Activated T-cell treated with anti-CD3 and anti-CD28 coated beads for 48 hours (primary cell): ENCODE measurements around the gene SLC4A3.
"Not testable (repeated sequence)": the region's sequence is repeated elsewhere in the genome, so short reads cannot be mapped to it uniquely, and the experiment has no call there.

Source experiments
- DNase-seq: peaks from one replicate; pipeline ENCODE4 v3.0.0-alpha.2; 2020; ENCODE audit warnings: low read depth

Gene SLC4A3

DNA sequence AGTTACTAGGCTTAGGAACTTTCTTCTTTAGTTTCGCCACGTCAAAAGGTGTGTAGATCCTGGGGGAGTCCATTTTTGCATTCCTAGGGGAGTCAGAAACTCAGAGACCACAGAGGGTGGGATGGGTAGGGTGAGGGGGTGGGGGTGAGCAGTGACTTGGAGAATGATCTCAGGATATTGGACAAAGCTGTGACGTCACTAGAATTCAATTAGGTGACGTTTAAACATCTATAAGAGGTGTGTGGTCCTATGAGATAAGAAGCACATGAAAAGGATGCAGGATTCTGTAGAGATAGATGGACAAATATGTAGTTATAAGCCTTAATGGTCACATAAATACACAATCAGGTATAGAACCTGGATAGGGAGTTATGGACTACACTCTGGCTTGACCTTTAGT is 21.5 kb downstream of the SLC4A3 start:
- DNase-seq, result no peak

DNA sequence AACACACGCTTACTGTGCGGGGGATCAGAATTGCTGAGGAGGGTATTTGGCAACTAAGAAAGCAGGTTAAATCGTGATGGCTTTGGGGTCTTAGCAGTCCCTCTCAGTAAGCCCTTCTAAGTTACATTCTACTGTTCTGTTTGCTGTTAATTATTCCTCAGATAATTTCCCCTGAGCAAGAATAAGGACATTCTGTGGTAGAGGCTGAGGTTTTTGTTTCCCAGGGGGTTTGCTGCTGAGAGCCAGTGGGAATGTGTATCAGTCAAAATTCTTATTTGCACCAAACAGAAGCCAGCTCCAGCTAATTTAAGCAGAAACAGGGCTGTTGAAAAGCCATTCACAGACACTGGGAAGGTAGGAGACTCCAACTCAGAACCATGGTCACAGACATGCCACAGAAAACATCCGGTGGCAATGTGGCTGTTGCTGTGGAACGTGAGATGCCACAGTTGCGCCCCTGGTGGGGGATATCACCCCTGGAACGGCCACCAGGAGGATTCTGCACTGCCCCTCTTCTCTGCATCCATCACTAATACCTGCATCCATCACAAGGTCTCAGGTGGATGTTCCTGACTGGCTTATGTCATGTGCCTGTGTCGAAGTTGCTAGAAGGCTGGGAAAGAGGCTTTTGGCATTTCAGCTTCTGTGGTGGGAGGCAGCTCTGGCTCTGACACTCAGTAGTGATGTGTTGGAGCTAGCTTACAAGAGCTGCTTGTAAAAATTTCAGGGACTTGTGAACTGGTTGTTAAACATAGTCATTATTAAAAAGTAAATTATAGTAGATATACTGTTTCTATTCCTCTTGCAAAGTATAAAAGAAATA is 23.2 kb downstream of the SLC4A3 start:
- DNase-seq, result no peak

DNA sequence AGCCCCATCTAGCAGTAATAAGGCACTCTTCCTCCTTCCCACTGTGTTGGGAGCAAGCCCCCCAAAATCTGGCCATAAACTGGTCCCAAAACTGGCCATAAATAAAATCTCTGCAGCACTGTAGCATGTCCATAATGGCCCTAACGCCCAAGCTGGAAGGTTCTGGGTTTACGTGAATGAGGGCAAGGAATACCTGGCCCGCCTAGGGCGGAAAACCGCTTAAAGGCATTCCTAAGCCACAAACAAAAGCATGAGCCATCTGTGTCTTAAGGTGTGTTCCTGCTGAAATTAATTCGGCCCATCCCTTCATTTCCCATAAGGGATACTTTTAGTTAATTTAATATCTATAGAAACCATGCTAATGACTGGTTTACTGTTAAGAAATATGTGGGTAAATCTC is 24.2 kb downstream of the SLC4A3 start:
- DNase-seq, result not testable (repeated sequence)

DNA sequence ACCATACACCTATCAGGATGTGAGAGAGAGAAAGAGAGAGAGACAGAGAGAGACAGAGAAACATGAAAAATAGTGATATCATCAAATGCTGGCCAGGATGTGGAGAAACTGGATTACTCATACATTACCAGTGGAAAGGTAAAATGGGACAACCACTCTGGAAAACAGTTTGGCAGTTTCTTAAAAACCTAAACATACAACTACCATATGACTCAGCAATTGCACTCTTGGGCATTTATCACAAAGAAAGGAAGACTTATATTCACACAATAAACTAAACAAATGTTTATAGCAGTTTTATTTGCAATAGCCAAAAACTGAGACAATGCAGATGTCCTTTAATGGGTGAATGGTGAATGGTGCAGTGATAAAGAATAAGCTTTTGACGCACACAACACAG is 29.1 kb downstream of the SLC4A3 start:
- DNase-seq, result no peak

DNA sequence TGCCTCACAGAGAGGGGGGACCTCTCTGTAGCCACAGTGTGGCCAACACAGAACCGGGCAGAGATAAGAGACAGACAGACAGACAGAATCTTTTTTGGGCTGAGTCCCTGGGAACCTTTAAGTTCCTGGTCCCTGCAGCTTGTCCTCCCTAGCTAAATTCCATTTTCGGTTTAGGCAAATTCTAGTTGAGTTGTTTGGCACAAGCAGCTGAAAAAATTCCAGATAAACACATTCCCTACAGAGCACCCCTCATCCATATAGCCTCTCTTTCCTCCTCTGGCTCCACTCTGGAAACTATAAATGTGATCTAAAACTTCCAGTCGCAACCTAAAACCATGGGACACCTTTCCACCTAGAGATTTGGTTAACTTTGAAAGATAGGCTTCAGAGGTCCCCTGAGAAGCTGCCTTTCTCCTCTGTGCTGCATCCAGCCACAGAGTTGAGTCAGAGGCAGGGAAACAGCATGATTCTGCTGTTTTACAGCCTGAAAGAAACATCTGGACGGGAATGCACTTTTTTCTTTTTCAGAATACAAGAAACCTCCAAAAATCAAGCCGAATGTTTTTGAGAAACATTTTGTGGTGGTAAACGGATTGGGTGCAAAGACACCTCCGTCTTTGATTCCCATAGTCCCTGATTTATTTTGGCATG is 30.9 kb downstream of the SLC4A3 start:
- DNase-seq, result no peak

DNA sequence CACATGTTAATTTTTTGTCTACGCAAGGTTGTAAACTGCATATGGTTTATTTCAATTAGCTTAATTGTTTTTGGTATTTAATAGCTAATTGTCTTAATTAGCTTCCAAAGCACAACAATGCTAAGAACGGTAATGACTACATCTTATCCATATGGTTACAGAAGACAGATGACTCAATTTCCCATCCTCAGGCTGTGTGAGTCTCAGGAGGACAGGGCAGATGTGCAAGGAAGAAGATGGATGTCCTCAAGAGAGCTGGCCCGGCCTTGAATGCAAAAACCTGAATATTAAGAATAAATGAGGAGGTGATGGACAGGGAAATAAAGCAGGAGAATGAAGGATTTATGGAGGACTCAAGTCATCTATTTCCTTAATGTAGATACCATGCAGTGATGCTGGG is 31.4 kb downstream of the SLC4A3 start:
- no peak for DNase-seq

DNA sequence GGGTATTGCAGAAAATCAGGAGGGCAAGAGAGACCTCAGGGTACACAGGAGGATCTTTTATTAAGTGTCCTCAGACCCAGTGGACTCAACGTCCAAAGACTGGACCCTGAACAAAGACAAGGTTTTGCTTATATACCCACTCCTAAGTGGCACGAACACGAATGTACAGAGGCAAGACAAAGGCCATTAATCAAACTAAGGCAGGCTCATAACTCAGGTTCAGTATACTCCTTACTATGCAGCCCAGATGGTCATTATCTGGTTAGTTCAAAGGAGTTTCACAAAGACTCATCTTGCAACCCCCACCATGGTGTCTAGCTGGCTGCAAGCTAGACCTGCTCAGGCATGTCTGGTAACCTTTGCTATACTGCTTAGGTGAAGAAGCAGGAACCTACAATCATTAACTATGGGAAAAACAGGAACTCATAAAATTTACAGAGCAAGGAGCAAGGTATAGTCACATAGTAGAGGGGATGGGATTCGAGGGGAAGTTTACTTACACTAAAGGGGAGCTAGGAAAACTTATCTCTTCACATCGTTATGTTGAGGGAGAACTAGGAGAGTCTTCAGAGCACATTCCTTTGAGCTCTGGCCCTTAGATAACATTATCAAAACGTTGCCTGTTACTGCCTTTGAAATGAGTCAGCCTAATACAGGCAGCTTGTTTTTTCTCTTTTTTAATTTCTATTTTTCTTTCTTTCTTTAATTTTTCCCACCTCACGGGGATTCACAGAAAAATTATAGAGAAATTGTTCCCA is 33.9 kb downstream of the SLC4A3 start:
- no peak for DNase-seq

DNA sequence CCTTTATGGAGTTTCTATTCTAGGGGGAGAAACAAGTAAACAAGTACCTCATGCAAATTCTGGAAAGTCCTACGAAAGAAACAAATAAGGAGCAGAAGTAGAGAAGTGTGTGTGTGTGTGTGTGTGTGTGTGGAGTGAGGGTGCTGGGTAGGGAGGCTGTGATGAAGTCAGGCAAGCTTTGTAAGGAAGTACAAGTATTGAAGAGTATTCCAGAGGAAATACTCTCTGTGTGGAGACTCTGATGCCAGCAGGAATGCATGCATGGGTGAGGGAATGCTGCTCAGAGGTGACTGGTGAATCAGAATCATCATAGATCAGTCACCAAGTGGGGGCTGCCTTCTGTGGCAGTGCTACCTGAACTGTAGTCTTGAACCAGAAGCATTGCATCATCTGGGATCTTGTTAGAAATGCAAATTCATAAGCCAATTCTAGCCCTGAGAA is 34.5 kb downstream of the SLC4A3 start:
- no peak for DNase-seq

DNA sequence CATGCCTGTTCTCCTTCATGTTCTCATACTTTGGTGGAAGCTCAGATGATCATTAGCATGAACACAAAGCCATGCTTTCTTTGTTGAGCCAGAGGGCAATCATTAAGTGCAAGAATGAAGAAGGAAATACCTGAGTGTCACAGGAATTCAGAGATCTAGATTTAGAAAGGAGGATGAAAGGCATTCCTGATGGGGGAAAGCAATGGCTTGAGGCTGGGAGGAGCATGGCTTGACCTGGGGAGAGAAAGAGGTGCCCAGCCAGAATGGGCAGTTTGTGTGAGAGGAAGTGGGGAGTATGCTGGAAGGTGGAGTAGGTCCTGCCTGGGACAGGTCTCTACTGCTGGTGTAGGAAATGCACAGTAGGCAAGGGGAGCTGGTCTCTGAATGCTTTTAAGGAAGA is 35.1 kb downstream of the SLC4A3 start:
- no peak for DNase-seq

DNA sequence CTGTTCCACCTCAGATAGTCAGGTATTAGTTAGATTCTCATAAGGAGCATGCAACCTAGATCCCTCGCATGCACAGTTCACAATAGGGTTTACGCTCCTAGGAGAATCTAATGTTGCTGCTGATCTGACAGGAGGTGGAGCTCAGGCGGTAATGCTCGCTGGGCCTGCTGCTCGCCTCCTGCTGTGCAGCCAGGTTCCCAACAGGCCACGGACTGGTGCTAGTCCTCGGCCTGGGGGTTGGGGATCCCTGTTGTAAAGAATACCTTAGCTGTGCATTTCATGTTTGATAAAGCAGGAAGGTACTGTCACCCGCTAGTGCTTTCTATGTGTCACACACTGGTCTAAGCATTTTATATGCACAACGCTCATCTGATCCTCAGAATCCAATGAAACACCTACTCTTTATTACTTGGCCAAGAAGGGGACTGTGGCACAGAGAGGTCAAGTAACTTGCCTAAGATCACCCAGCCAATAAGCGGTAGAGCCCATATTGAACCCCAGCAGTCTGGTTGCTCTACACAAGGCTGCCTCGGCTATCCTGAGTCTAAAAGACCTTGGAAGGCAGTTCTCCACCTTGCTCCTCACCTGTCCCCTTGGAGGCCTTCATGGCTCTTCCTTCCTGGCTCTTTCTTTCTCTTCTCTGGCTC is 35.8 kb downstream of the SLC4A3 start:
- DNase-seq, result no peak

DNA sequence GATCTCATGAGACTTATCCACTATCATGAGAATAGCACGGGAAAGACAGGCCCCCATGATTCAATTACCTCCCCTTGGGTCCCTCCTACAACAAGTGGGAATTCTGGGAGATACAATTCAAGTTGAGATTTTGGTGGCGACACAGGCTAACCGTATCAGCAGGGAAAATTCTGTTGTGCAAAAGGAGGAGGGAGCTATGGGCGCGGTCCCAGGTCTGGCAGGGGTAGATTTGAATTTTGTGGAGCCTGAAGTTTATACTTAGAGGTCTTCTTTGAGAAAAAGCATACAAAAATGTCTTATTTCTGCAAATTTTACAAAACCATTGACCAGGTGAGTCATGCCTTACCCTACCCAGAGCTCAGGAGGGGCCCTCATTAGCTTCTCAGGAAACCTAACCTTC is 36.6 kb downstream of the SLC4A3 start:
- no peak for DNase-seq

DNA sequence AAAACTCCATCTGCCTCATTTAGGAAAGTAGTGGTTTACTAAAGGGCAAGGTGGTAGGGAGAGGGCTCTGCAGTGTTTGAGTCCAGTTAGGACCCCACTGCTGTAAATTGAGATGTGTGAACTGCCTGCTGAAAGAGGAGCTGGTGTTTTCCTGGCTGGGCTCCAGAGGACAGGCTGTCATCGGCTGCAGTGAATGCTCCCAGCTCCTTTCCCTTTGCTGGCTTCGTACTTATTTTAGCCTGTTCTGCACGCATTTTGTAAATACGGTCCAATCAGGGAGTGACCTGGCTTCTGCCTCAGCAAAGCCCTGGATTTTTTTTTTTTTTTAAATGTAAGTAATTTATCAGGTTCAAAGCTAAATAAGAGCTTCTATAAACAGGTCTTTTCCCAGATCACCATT is 37.5 kb downstream of the SLC4A3 start:
- DNase-seq, result no peak

DNA sequence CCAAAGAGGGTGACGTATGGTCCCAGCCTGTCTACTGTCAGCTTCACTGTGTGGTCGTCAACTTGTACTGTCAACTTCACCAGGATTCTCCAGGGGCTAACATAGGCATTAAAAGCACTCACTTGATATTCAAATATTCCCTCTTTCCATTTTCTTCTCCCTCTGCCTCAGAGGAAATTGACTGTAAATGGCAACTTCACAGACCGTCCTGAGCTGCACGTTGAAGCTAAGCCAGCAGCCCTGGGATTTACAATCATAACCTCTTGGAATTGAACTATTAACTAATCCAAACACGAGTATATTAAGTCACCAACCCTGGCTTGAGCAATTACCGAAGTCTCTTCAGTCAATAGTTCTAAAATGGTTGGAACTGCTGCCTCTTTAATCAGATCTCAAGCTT is 38.5 kb downstream of the SLC4A3 start:
- no peak for DNase-seq

DNA sequence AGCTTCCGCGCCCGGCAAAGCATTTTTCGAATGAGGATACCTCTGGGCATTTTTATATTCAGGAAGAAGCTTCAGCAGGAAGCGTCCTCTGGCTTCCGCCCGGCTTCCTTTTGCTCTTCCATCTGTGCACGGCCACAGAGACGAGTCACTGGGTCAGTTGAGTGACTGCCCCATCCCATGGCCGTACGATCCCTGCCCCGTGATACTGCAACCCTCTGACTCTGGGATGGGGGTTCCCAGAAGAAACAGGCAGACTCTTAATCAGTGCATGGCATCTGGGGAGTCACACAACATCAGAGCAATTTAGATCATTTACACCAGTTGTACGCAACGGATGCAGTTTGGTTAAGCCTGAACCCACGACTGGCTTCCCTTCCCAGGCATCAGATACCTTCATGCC is 40.9 kb downstream of the SLC4A3 start:
- no peak for DNase-seq

DNA sequence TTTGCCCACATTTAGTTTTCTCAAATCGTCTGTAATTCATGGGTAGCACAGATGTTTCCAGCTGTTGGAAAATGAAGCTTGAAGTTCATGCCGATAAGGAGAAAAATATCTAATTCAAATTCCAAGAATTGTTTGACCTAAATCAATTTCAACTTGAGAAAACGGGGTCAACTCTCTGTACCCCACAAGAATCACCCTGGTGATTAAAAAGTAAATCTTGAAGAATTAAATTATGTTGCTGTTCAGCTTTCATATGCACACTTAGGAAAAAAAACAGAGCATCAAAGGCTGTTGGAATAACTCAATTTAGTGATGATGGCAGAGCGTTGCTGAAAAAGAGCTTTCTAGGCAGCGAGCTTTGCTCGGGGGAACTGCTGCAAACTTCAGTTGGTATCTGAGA is 43.0 kb downstream of the SLC4A3 start:
- no peak for DNase-seq

DNA sequence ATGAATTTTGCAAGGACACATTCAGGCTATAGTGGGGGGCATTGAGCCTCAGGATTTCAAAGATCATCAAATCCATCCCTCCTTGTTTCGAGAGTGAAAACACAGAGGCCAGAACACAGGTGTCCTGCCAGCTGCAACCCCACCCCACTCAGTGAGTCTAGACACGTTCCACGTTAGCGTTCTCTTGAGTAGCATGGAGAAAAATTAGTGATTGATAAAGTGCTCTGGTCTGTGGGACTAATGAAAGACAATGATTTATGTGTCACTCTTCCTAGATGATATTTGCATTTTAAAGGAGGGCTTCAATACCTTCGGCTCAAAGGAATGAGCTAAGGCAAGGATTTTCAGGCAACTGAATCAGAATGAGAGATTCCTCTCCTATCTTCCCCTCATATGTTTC is 43.8 kb downstream of the SLC4A3 start:
- no peak for DNase-seq

DNA sequence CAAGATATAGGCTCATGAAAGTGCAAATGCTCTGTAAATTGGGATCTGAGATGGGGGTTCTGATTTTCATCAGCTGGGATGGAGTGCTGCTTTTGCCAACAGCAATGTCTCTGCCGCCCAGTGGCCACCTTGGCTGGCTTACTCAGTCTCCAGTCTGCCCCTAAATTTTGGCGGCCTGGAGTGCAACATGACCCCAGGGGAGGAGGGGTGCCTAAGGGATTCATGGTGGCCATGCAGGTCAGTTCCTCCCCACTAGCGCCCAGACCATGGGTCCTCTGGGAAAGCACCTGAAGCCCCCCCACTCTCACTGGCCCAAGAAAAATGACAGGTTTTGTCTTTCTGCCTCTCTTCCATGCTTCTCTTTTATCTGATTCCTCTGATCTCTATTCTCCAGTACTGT is 45.0 kb downstream of the SLC4A3 start:
- no peak for DNase-seq

DNA sequence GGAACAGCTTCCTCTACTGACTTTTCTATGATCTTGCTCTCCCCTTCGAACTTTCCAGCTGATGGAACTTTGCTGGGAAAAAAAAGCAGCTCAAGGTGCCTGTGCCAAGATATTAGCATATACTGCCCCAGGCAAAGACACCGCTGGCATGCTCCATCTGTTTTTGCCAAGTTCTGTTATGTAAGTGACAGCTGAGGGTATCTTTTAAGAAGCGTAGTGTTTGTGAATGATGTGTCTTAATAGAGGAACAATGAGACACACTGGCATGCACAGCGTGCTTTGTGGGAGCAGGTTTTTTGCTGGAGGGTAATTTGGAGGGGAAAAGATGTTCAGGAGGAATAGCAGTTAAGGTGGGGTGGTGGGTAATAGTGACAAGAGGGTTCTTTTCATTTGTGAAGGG is 47.8 kb downstream of the SLC4A3 start:
- DNase-seq, result no peak

DNA sequence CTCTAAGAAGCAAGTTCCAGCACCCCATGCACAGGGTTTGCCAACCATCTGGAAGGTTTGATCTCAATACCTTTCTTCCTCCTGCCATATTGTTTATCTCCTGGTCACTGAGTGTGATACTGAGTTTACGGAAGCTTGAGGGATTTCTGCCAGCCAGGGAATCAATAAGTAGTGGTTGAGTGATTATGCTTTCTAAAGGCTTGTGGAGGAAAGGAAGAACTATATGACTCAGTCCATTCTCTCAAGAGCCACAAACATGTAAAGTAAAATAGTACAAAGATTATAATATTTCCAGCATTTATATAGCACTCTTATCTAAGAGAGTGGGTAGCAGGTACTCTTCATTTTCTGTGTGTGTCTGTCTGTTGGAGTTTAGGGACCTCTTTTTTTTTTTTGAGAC is 49.2 kb downstream of the SLC4A3 start:
- no peak for DNase-seq

DNA sequence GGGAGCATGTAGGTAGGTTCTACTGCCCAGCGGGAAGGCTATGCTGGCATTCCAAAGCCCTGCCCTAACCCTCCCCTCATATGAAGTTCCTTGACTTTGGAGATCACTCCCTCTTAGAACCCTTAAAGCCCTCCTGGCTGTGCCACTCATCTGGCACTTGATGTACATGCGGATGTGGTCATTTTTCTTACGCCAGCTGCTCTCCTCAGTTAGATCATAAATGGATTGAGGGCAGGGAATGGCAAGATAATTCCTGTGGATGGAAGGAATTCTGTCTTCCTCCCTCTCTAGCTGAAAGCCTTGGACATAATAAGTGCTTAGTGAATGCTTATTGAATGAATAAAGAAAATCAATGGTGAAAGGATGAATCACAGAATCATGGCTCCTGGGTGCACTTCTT is 51.6 kb downstream of the SLC4A3 start:
- DNase-seq, result no peak

DNA sequence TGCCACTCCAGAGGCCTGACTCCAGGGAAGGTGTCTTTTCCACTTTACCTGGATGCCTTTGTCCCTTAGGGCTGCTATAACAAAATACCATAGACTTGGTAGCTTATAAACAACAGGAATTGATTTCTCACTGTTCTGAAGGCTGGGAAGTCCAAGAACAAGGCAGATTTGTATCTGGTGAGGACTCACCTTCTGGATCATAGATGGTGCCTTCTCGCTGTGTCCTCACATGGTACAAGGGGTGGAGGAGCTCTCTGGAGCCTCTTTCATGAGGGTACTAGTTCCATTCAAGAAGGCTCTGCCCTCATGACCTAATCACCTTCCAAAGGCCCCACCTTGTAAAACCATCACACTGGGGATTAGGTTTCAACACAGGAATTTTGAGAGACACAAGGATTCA is 52.1 kb downstream of the SLC4A3 start:
- DNase-seq, result no peak

DNA sequence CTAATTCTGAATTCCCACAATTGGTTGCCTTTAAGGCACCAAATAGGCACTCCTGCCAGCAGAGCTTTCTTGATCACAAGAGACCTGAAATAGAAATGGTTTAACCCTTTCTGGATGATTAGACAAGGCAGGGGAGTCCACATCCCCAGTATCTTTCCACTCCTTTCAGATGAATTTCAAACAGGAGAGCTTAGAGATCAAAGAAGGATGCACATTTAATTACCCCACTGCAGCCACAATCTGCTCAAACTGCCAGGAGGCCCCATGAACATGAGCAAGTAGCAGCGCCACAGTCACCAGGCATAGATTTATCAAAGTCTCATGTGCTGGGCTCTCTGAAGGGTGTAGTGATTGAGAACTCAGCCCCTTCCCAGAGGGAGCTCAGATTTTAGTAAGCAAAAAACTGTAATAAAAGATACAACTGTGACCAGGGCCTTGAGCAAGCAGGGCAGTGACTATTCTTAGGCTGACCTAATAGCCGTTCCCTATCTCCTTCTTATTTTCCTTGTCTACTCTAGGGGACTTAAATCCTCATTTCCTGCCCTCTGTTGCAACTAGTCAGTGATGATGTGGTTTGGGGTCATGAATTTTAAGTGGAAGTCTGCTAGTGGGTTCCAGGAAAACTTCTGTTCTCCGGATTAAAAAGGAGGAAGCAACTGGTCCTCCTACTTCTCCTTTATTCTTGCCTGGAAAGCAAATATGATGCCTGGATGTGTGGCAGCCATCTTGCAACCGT is 53.7 kb downstream of the SLC4A3 start:
- no peak for DNase-seq
